K562 (cell line): Measurements from ENCODE around the gene HDAC6. TPM values are rescaled to one million over a fixed set of nuclear protein-coding genes. Genes with fewer than 3 reads are reported as not detected.

ENCODE experiments used
- ATF4 ChIP-seq: fragments of 450-650 bp; formaldehyde crosslinking; IDR thresholded peaks from 2 replicates; pipeline ENCODE4 v1.4.0; 2022; ENCODE audit warnings: mild to moderate bottlenecking, moderate library complexity
- ERF ChIP-seq: fragments of 450-650 bp; formaldehyde crosslinking; IDR thresholded peaks from 2 replicates; pipeline ENCODE4 v1.4.0; 2020; ENCODE audit warnings: mild to moderate bottlenecking, mixed read lengths
- ETV6 ChIP-seq, 3 experiments: fragments of 150-350 bp in 1 of 3; sonication (generic) in 1 of 3; formaldehyde crosslinking in 1 of 3; IDR thresholded peaks; 2 replicates each; pipeline versions ENCODE4 v1.6.1 to v1.8.0; 2014 to 2022; ENCODE audit warnings: borderline replicate concordance in 2 of 3, low read depth in 2 of 3, antibody characterized with exemption in 1 of 3, low read length in 1 of 3, mild to moderate bottlenecking in 1 of 3, missing genetic modification reagents in 1 of 3
- FIP1L1 ChIP-seq: fragments of 200-400 bp; formaldehyde crosslinking; IDR thresholded peaks from 2 replicates; pipeline ENCODE4 v1.6.1; 2018; ENCODE audit warnings: mild to moderate bottlenecking, low read depth, low read length; ENCODE audit not compliant: poor library complexity, severe bottlenecking
- GABPA ChIP-seq: fragments of 200-800 bp; sonication (Bioruptor generic); conservative IDR thresholded peaks from 2 replicates; pipeline ENCODE4 v1.6.1; 2016; ENCODE audit warnings: low read depth, missing genetic modification characterization, missing compliant biosample characterization
- GABPB1 ChIP-seq: sonication (generic); formaldehyde crosslinking; IDR thresholded peaks from 2 replicates; pipeline ENCODE4 v1.8.0; 2022; ENCODE audit warnings: mild to moderate bottlenecking, missing genetic modification reagents
- HNRNPUL1 ChIP-seq: fragments of 200-400 bp; formaldehyde crosslinking; IDR thresholded peaks from 2 replicates; pipeline ENCODE4 v1.6.1; 2017; ENCODE audit warnings: low read length
- ID3 ChIP-seq, 2 experiments: fragments of 250-450 bp in 1 of 2; fragments of 450-650 bp in 1 of 2; sonication (Bioruptor Pico) in 1 of 2; IDR thresholded peaks; 2 replicates each; pipeline versions ENCODE4 v1.6.1 to v1.8.0; 2016 to 2021; ENCODE audit warnings: mild to moderate bottlenecking in 2 of 2, moderate library complexity in 2 of 2, missing compliant biosample characterization in 1 of 2, missing genetic modification characterization in 1 of 2
- MAFK ChIP-seq: IDR thresholded peaks from 2 replicates; pipeline ENCODE4 v1.6.1; 2011; ENCODE audit warnings: low read length, improper control_type of control experiment
- OTX1 ChIP-seq: fragments of 450-650 bp; formaldehyde crosslinking; IDR thresholded peaks from 2 replicates; pipeline ENCODE4 v1.4.0; 2022; ENCODE audit warnings: mild to moderate bottlenecking
- TAF1 ChIP-seq: IDR thresholded peaks from 2 replicates; pipeline ENCODE4 v1.6.1; 2011; ENCODE audit warnings: mild to moderate bottlenecking, low read length, moderate library complexity; ENCODE audit not compliant: insufficient read depth, control insufficient read depth, severe bottlenecking; ENCODE audit errors: extremely low read depth
- TAF7 ChIP-seq: fragments of 450-650 bp; IDR thresholded peaks from 2 replicates; pipeline ENCODE4 v1.6.1; 2016; ENCODE audit warnings: missing genetic modification characterization, missing compliant biosample characterization
- TAF9B ChIP-seq: fragments of 450-650 bp; IDR thresholded peaks from 2 replicates; pipeline ENCODE4 v1.6.1; 2018; ENCODE audit warnings: mild to moderate bottlenecking; ENCODE audit not compliant: partially characterized antibody
- U2AF2 ChIP-seq: fragments of 200-400 bp; formaldehyde crosslinking; optimal IDR thresholded peaks from 2 replicates; pipeline ENCODE3; 2017; ENCODE audit warnings: low read depth, mild to moderate bottlenecking, low read length
- VEZF1 ChIP-seq: fragments of 200-800 bp; sonication (Bioruptor generic); IDR thresholded peaks from 2 replicates; pipeline ENCODE4 v1.6.1; 2017; ENCODE audit warnings: missing genetic modification characterization, missing compliant biosample characterization
- ZKSCAN1 ChIP-seq: fragments of 150-350 bp; IDR thresholded peaks from 2 replicates; pipeline ENCODE4 v1.6.1; 2016; ENCODE audit warnings: low read depth, low read length
- ZNF12 ChIP-seq: sonication (generic); formaldehyde crosslinking; IDR thresholded peaks from 2 replicates; pipeline ENCODE4 v1.4.0; 2020; ENCODE audit warnings: mild to moderate bottlenecking, missing genetic modification reagents
- ZNF140 ChIP-seq: fragments of 250-450 bp; sonication (Bioruptor Pico); IDR thresholded peaks from 2 replicates; pipeline ENCODE4 v1.8.0; 2021; ENCODE audit warnings: moderate library complexity, mild to moderate bottlenecking, inconsistent platforms
- ZNF212 ChIP-seq: fragments of 450-650 bp; formaldehyde crosslinking; IDR thresholded peaks from 2 replicates; pipeline ENCODE4 v1.4.0; 2020; ENCODE audit warnings: mild to moderate bottlenecking
- ZNF592 ChIP-seq: fragments of 450-650 bp; IDR thresholded peaks from 2 replicates; pipeline ENCODE4 v1.6.1; 2017; ENCODE audit warnings: antibody characterized with exemption, mild to moderate bottlenecking
- ZNF644 ChIP-seq: fragments of 200-800 bp; sonication (Bioruptor generic); IDR thresholded peaks from 2 replicates; pipeline ENCODE4 v1.6.1; 2016; ENCODE audit warnings: low read depth, missing genetic modification characterization, missing compliant biosample characterization
- polyA plus RNA-seq, 8 experiments: library from polyadenylated mRNA; depleted of rRNA in 4 of 8; stranded (reverse) in 5 of 8; unstranded in 3 of 8; fragments of >200 nt; fragmentation: Nextera tagmentation in 2 of 8; fragmentation: Illumina TruSeq in 1 of 8; extraction: Ambion mirVana in 2 of 8; extraction: Trizol in 1 of 8; gene quantifications; 2 replicates each; pipeline versions ENCODE4 v1.2.1 to v1.2.3, GENCODE V29; 2011 to 2014; ENCODE audit warnings: inconsistent platforms in 1 of 8, missing spikeins in 1 of 8
- total RNA-seq, 7 experiments: library from RNA; depleted of rRNA in 6 of 7; stranded (reverse); fragments of >200 nt in 6 of 7; fragmentation: Illumina TruSeq in 2 of 7; extraction: Trizol in 2 of 7; gene quantifications; 2 replicates each; pipeline versions ENCODE4 v1.2.1 to v1.2.3, GENCODE V29; 2011 to 2021; ENCODE audit warnings: low replicate concordance in 1 of 7

Gene HDAC6
- total and polyA plus RNA-seq, 9 of the 15 experiments (the other 6 are each of a cell fraction or from before 2014, with no cell fraction given), result 29.9 to 101 (median 71.2) TPM

GRCh38 chrX:48794340-48794910, 7.4 kb upstream of the HDAC6 start (continued):
- TF ChIP-seq ATF4 (CRISPR knock-in tag), result no peak
- no peak for TF ChIP-seq TAF9B
- TF ChIP-seq ID3 (CRISPR knock-in tag; IDR thresholded peaks at IDR 0.05), result no peak
- TF ChIP-seq ID3 (tag; IDR thresholded peaks at IDR 0.05), result no peak; the same call in 1 of the 2 replicates
- TF ChIP-seq TAF7 (tag), result no peak
- TF ChIP-seq MAFK, result no peak
- no peak for TF ChIP-seq TAF1
- no peak for TF ChIP-seq U2AF2
- no peak for TF ChIP-seq ZNF12 (CRISPR knock-in tag)
- no peak for TF ChIP-seq FIP1L1
- TF ChIP-seq OTX1 (CRISPR knock-in tag), result no peak
- TF ChIP-seq VEZF1, result no peak; the same call in 1 of the 2 replicates
- TF ChIP-seq HNRNPUL1, result no peak
- no peak for TF ChIP-seq GABPA (tag)
- TF ChIP-seq ZNF140, result no peak
- TF ChIP-seq ZNF592, result no peak
- no peak; the same call in 1 of the 2 replicates for TF ChIP-seq GABPB1 (CRISPR knock-in tag)
- TF ChIP-seq ZKSCAN1, result no peak
- TF ChIP-seq ERF (CRISPR knock-in tag), result no peak
- TF ChIP-seq ZNF644 (tag), result no peak
- TF ChIP-seq ETV6 (IDR thresholded peaks at IDR 0.05; ENCODE audit: borderline replicate concordance in 1 of 2, low read depth in 2 of 2, low read length in 1 of 2), result no peak
- no peak for TF ChIP-seq ETV6 (CRISPR knock-in tag; IDR thresholded peaks at IDR 0.05; ENCODE audit: borderline replicate concordance)
- TF ChIP-seq ZNF212 (CRISPR knock-in tag), result no peak
